Heart left ventricle (tissue), 16 donors: ENCODE data around the gene RAB40C. TPM values are rescaled to one million over a fixed set of nuclear protein-coding genes. Genes with fewer than 3 reads are reported as not detected.
A peak's percentile ranks its signal among the peaks of the same experiment; 100 is the strongest.

Experiments used
- ATAC-seq, 4 donors: fragments of 200-7000 bp; cut with Tn5 transposase; one replicate each; pipeline ENCODE4 v1.9.1; 2020 to 2022; ENCODE audit warnings: moderate library complexity in 4 of 4, mild to moderate bottlenecking in 3 of 4, moderate number of reproducible peaks in 1 of 4
- DNase-seq, 5 donors: peaks; one replicate each; pipeline ENCODE4 v3.0.0-alpha.2; 2020
- H3K27ac ChIP-seq, 12 donors: fragments of 200-600 bp; sonication (generic) in 4 of 12; one replicate each; pipeline versions ENCODE4 v1.5.0 to v1.8.0; 2016 to 2022; ENCODE audit warnings: mild to moderate bottlenecking in 2 of 12
- H3K27me3 ChIP-seq, 9 donors: fragments of 200-600 bp; sonication (generic) in 2 of 9; one replicate each; pipeline versions ENCODE4 v1.5.1 to v1.8.0; 2016 to 2022; ENCODE audit warnings: mild to moderate bottlenecking in 3 of 9
- H3K36me3 ChIP-seq, 9 donors: fragments of 200-600 bp; sonication (generic) in 2 of 9; one replicate each; pipeline versions ENCODE4 v1.5.0 to v1.8.0; 2018 to 2022; ENCODE audit warnings: mild to moderate bottlenecking in 2 of 9
- H3K4me1 ChIP-seq, 12 donors: fragments of 200-600 bp; sonication (generic) in 4 of 12; one replicate each; pipeline versions ENCODE4 v1.5.0 to v1.8.0; 2016 to 2022; ENCODE audit warnings: mild to moderate bottlenecking in 3 of 12
- H3K4me3 ChIP-seq, 12 donors: fragments of 200-600 bp; sonication (generic) in 4 of 12; one replicate each; pipeline versions ENCODE4 v1.5.0 to v1.8.0; 2017 to 2022; ENCODE audit warnings: mild to moderate bottlenecking in 9 of 12, moderate library complexity in 4 of 12
- H3K9me3 ChIP-seq, 12 donors: fragments of 200-600 bp; sonication (generic) in 4 of 12; one replicate each; pipeline versions ENCODE4 v1.5.0 to v1.8.0; 2016 to 2022; ENCODE audit warnings: mild to moderate bottlenecking in 1 of 12
- CTCF ChIP-seq, 12 donors: fragments of 200-600 bp; sonication (generic) in 4 of 12; IDR thresholded peaks; one replicate each; pipeline versions ENCODE4 v1.5.0 to v1.8.0; 2018 to 2022; ENCODE audit warnings: antibody characterized with exemption in 12 of 12, mild to moderate bottlenecking in 5 of 12
- POLR2A ChIP-seq, 2 donors: fragments of 450-650 bp; IDR thresholded peaks; one replicate each; pipeline ENCODE4 v1.6.1; 2017; ENCODE audit warnings: antibody characterized with exemption in 2 of 2, mild to moderate bottlenecking in 2 of 2, moderate library complexity in 2 of 2
- WGBS, 4 donors: extraction: QIAGEN DNeasy Blood & Tissue Kit in 2 of 4; methylation state at CpG; one replicate each; pipeline versions ENCODE4 v1.1.5 to v1.1.7; 2013 to 2018; 5-methylcytosine and 5-hydroxymethylcytosine counted together
- intact Hi-C, 10 donors: fragments of 100-400 bp; cut with DNase I; formaldehyde crosslinking; loops; one replicate each; pipeline versions ENCODE4 v1.11.1 to v1.14.2; 2022
- polyA plus RNA-seq, 2 donors: library from polyadenylated mRNA; stranded (reverse); fragments of 200-250 nt; gene quantifications; one replicate each; pipeline ENCODE4 v1.2.3, GENCODE V29; 2013
- total RNA-seq, 9 donors: library from RNA; depleted of rRNA in 2 of 9; stranded (reverse); fragments of >200 nt in 2 of 9; fragmentation: NEBNext Ultra II Directional in 3 of 9; extraction: Animal tissue kit (Norgen Biotek cat#: 25700) in 3 of 9; gene quantifications; one replicate each; pipeline versions ENCODE4 v1.1.0 to v1.2.4, GENCODE V29; 2016 to 2023
- donor health status: ischemic (EF 13 %, LVEDD 7.1; RV severe dilation, severe dysfunction).
- donor health status: healthy with polysubstance abuse.
- donor health status: DM: no; HTN: yes; CAD: no.
- donor health status: DM: no; HTN: no; CAD: no.
- donor health status: ischemic (EF 25% LVEDD 6.9; RV normal size, moderate dysfunction).
- donor health status: ischemic (EF 25% LVEDD 5.7; RV mildly dilated, moderate dysfunction).
- donor health status: healthy.
- donor health status: DM: yes; HTN: yes; CAD: no.
- donor health status: ischemic (EF 35%, LVEDD 5.7; RV mildly dilated, moderate dysfunction).
- donor health status: nonischemic (EF 11% LVEDD 7.7; RV severe dilation, severe dysfunction).
- donor health status: DM: yes; HTN: yes; CAD: no.
- donor health status: PGD.
- donor health status: ischemic (EF 29% LVEDD 5.4; RV normal size, mild dysfunction).
- donor health status: nonischemic (EF 23%, LVEDD 6.1; RV moderate dilation, normal function).

Gene RAB40C
- total and polyA plus RNA-seq, 11 donors = 10.2 to 22.0 (median 12.8) TPM

GRCh38 chr16:576823-577201 lies 13.1 kb upstream of the RAB40C start:
- Histone ChIP-seq H3K9me3 (no peaks in the 10 kb centered on the region), H3K4me3 (no peak overlapping the region), H3K27me3 (no peaks in the 10 kb centered on the region), H3K27ac (no peak overlapping the region), H3K36me3 (peaks cover 0 to 31% (median 17%) of the 10 kb centered on the region in 9 donors), H3K4me1 (peaks cover 0 to 9% (median 0%) of the 10 kb centered on the region in 12 donors)
- intact Hi-C loops = loop anchor here in 2 of 10 donors (5.0 kb wide), 2 partner anchors 50 to 85 kb away; no protein-coding TSS in a partner anchor
- no peak for ATAC-seq
- no peak for DNase-seq
- no peak for TF ChIP-seq CTCF (IDR thresholded peaks at IDR 0.05)
- TF ChIP-seq POLR2A (IDR thresholded peaks at IDR 0.05) = no peak
- WGBS, 4 donors = 75 to 85% (median 82%) methylated on average over 8 of the region's 8 CpGs

- TF ChIP-seq POLR2A (IDR thresholded peaks at IDR 0.05) (no peak), CTCF (IDR thresholded peaks at IDR 0.05) (no peak)
- H3K4me1 ChIP-seq = peaks cover 0 to 9% (median 0%) of the 10 kb centered on the region in 12 donors
- ATAC-seq (no peak), DNase-seq (peak in 1 of 5 donors; percentile 55)
- no peaks in the 10 kb centered on the region for H3K9me3 ChIP-seq
- H3K36me3 ChIP-seq = peaks cover 0 to 31% (median 17%) of the 10 kb centered on the region in 9 donors
- no peak overlapping the region for H3K27ac ChIP-seq
- intact Hi-C loops = loop anchor here in 3 of 10 donors (2.0 to 5.0 kb wide), 3 partner anchors 50 to 85 kb away; no protein-coding TSS in a partner anchor
- no peak overlapping the region for H3K4me3 ChIP-seq
- WGBS, 4 donors = 93 to 98% (median 96%) methylated on average over 9 to 13 of the region's 13 CpGs
- no peaks in the 10 kb centered on the region for H3K27me3 ChIP-seq
Observed at GRCh38 chr16:577796-578195, 12.1 kb upstream of the RAB40C start.

- Histone ChIP-seq H3K4me3 (no peak overlapping the region), H3K9me3 (no peaks in the 10 kb centered on the region), H3K36me3 (peaks cover 0 to 31% (median 17%) of the 10 kb centered on the region in 9 donors), H3K27me3 (no peaks in the 10 kb centered on the region), H3K27ac (no peak overlapping the region), H3K4me1 (peaks cover 0 to 11% (median 0%) of the 10 kb centered on the region in 12 donors)
- DNase-seq (peak in 1 of 5 donors; percentile 63), ATAC-seq (peak in 1 of 4 donors; percentile 0)
- WGBS, 4 donors = 85 to 90% (median 89%) methylated on average over 18 to 24 of the region's 24 CpGs
- TF ChIP-seq POLR2A (IDR thresholded peaks at IDR 0.05) (no peak), CTCF (IDR thresholded peaks at IDR 0.05) (no peak)
- intact Hi-C loops = loop anchor here in 3 of 10 donors (2.0 to 5.0 kb wide), 3 partner anchors 49 to 84 kb away; no protein-coding TSS in a partner anchor
Observed at GRCh38 chr16:578232-578869, 11.5 kb upstream of the RAB40C start.

- Histone ChIP-seq H3K4me3 (peak overlapping the region in 6 of 12 donors; percentile 10 to 45 (median 26)), H3K27ac (no peak overlapping the region), H3K36me3 (peaks cover 0 to 30% (median 17%) of the 10 kb centered on the region in 9 donors), H3K27me3 (no peaks in the 10 kb centered on the region), H3K9me3 (no peaks in the 10 kb centered on the region), H3K4me1 (peaks cover 0 to 17% (median 0%) of the 10 kb centered on the region in 12 donors)
- WGBS, 4 donors = 15 to 51% (median 38%) methylated on average over 23 to 34 of the region's 34 CpGs
- intact Hi-C loops = loop anchor here in 3 of 10 donors (2.0 to 5.0 kb wide), 3 partner anchors 48 to 83 kb away; no protein-coding TSS in a partner anchor
- DNase-seq (peak; percentile 58 to 85 (median 66)), ATAC-seq (peak; percentile 63 to 82 (median 78))
- TF ChIP-seq POLR2A (IDR thresholded peaks at IDR 0.05) = no peak
- peak; percentile 65 to 89 (median 74) for TF ChIP-seq CTCF (IDR thresholded peaks at IDR 0.05)
Observed at GRCh38 chr16:578870-579405, 10.9 kb upstream of the RAB40C start.
